GM19397 (cell line): ENCODE measurements around the gene C20orf96.
"Not testable (repeated sequence)": the region's sequence is repeated elsewhere in the genome, so short reads cannot be mapped to it uniquely, and the experiment has no call there.

Experiments
- ATAC-seq: cut with Tn5 transposase; IDR thresholded peaks from one replicate; pipeline ENCODE4 v1.9.1; 2021; ENCODE audit warnings: mild to moderate bottlenecking, moderate library complexity; ENCODE audit not compliant: unreplicated experiment

C20orf96 gene

DNA sequence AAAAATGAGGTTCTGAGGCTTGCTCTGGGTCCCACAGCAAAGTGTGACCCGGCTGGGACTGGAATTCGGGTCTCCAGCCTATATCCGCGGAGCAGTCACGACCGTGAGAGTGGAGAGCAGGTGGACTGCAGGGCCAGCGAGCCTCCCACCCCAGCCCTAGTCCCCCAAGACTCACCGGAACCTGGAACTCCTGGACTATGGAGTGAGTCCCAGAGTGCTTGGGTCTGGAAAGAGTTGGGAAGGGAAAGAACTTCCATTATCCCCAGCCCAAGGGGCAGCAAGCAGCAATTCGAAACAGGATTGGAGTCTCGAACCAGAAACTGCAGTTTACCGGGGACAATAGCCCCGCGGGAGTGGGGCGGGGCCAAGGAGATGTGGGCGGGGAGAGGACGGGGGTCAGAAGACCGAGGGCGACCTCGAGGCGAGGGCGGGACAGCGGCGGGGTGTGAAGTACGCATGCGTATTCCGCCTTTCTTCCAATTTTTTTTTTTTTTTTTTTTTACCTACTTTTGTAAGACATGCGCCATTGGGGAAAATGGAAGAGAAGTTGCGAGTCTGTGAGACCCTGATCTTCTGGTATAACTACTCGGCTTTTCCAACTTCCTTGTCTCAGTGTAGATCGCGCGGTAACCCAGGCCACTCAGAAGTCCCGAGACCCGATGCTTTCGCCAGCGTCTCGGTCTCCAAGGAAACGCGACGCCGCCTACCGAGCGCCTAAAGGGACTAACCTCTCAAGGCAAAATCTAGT lies at the start of gene C20orf96:
Gene C20orf96, minus strand, starts transcription at position 667 of the 748 bp plus-strand sequence. Its CDS starts 140 bp downstream, at position 527.
- peak; percentile 85 for ATAC-seq

- not testable (repeated sequence) for ATAC-seq
These were observed 45.5 kb upstream of the C20orf96 start for GRCh38 chr20:336040-336439.

- ATAC-seq = no peak
These were observed 44.0 kb upstream of the C20orf96 start for GRCh38 chr20:334578-334977.

GRCh38 chr20:330233-331149 lies 39.9 kb upstream of the C20orf96 start:
- no peak for ATAC-seq

- ATAC-seq = no peak
These were observed 39.3 kb upstream of the C20orf96 start for GRCh38 chr20:329851-330232.

DNA sequence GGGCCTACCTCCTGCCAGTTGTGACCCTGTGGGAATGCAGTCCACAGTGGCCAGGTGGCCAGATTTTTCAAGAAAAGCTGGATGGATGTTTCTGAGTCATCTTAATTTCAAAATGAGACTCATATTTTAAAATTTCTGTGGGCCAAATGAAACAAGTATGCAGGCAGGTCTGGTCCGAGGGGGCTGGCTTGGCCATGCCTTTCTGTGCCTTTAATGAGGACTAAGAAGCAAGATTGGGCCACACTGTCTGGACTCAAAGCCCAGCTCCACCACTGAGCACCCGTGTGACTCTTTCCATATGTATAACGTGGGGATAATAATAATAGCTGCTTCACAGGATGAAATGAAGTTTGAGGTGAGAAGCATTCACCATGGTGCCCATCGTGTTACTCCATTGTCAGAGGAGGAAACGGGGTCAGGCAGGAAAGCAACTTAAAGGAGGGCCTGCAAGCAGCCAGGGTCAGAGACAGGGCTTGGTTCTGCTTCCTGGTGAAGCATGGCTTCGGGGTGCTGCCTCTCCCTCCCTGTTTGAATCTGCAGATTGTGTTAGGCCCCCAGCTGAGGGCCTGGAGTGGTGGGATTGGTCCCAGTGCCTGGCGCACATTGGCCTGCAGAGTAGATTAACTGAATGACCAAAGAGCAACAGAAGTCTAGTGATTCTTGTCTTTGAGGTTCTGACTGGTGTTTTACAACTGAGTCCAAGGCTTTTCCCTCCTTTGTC lies 38.6 kb upstream of the C20orf96 start:
- ATAC-seq = no peak

DNA sequence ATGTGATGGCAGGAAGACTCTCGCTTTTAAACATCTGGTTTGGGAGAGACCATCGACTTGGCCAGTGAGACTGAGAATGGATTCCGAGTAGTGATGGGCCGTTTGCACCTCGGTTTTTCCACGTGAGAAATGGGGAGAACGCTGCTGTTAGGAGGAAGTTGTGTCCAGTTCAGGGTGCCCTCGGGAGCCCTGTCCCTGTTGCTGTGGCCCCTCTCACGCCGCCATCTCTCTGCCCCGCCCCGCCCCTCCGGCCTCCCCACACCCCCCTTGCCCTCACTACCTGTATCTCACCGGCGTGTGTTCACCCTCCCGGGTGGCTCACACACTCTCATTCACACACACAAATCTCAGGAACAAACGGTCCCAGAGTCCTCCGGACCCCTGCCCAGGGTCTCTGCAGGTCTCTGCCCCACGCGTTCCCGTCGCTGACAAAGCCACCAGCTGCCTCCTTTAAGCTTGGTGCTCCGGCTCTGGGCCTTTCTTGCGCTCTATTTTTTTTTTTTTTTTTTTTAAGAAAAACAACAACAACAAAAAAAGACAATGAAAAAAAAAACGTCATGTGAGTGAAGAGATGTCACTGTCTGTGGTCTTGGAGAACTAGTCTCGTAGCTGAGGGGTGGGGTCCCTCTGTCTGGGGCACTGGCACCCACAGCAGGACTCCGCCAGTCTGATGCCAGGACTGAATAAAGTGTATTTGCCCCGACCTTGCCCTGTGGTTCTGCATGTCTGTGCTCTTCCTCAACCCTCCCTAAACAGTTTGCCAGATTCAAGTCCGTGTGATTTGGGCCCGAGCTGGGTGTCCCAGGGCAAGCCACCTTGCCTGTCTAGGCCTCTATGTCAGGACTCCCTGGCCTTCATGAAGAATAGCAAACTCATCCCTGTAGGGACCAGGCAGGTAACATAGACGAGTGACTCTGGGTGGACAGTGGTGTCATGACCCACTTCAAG lies 37.8 kb upstream of the C20orf96 start:
- ATAC-seq = no peak

GRCh38 chr20:327186-328026 lies 36.9 kb upstream of the C20orf96 start:
- no peak for ATAC-seq

DNA sequence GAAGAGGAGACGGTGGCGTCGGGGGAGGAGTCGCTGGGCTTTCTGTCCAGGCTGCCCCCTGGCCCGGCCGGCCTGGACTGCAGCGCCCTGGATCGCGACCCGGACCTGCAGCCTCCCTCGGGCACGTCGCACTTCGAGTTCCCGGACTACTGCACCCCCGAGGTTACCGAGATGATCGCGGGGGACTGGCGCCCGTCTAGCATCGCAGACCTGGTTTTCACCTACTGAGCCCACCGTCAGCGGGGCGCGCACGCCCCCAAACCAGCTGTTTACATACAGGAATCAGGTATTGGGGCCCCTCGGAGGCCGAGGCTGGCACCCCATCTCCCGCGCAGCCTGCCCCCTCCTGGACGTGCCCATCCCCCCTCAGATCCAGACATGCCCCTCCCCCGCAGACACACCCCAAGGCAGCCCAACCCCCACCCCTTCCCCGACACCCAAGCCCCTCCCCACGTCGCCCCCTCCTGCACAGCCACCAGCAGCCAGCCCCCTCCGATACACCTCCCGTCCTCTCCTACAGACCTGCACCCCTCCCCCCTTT lies 36.2 kb upstream of the C20orf96 start:
- ATAC-seq = no peak

GRCh38 chr20:325889-326644 lies 35.5 kb upstream of the C20orf96 start:
- ATAC-seq = no peak

DNA sequence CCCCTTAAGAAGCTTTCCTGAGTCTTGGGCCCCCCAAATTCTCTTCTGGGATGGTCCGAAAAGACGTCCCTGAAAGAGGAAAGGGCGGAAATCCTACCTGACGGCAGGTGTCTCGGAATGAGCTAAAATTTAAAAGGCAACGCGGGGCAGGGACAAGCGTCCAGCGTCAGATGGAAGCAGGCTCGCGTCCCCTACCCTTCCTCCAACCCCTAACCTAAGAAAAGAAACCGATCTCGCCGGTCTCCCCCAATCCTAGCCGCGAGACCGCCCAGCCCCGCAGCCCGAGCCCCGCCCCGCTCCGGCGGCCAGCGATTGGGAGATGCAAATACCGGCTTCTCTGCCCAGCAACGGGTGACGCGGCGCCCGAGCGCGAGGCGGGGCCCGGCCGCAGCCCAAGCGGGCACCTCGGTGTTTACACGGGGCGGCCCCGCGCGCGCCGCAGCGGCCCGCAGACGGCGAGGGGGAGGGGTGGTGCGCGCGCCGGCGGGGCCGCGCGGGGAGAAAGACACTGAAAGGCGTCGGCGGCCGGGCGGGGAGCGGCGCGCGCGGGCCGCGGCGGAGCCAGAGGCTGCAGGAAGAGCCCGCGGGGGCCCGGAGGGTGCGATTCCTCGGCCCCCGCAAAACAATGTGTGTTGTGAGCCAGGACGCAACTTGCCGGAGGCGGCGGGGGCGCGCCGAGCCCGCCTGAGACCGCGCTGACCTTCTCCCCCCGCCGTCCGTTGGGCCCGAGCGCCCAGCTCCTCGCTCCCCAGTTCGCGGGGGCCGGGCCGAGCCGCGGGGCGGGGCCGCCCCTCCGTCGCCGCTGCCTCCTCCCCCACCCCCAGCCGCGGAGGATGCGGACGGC lies 34.7 kb upstream of the C20orf96 start, which contains the start of gene SOX12:
Gene SOX12, plus strand, starts transcription at position 508 of the 844 bp plus-strand sequence. CDS start 373 bp downstream, outside the sequence.
- peak; percentile 67 for ATAC-seq

DNA sequence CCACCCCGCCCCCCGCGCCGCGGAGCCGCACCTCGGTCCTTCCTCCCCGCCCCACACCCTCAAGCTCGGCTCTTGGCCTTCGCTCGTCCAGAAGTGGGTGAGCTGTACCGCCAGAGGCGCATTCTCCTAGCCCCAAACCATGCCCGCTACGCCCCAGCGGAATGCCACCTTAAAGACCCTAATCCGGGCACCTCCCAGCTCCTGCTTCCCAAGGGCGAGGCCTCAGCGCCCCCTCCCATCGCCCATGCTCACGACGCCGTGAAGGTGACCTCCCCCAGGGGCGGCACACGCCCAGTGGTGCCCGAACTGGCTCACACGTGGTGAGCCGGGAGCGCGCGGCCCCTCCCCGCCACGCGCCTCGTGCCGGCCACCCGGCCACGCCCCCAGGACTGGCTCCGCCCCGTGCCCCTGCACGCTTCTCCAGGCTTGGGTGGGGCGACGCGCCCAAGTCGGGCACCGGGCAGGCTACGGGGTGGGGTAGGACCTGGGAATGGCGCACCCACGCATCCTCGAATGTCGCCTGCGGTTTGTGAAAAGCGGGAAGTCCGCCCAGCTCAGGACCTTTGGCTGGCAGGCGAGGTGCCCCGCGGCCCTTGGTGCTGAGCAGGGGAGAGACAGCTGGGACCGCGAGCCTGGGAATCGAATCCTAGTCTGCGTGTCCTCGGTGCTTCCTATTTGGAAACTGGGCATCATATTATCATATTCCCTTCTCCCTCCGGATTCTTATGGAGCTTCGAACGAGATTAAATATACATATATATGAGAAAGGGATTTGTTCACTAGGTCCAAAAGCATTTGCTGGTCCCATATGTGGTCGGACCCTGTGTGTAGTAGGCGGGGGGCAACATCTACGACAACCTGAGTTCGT lies 33.9 kb upstream of the C20orf96 start:
- peak; percentile 57 for ATAC-seq

GRCh38 chr20:316316-317068 lies 25.9 kb upstream of the C20orf96 start:
- no peak for ATAC-seq

- ATAC-seq = no peak
These were observed 23.4 kb upstream of the C20orf96 start for GRCh38 chr20:313948-314347.

- ATAC-seq = no peak
These were observed 22.9 kb upstream of the C20orf96 start for GRCh38 chr20:313402-313801.

DNA sequence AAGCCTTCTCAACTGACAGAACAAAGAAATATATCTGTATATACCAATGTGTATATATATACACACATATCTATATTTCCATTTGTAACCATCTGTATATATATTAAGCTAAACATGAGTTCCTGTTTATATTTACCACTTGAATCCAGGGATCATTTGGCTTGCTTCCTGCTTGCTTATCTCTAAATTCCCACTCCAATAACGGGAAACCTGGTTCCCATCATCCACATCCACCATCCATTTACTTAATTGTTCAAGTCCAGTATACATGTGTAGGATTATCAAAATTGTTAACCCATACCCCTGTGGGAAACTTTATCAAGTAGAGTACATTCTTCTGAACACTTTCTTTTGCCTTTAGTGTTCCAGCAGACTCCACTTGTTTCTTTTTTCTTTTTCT lies 22.3 kb upstream of the C20orf96 start:
- ATAC-seq = no peak
